ENCODE results near the gene FBP1. TPM values are rescaled to one million over a fixed set of nuclear protein-coding genes. Genes with fewer than 3 reads are reported as not detected.

Gene FBP1
- total RNA-seq, 2 donors from 2014 or later: 0.95 to 1.0 TPM

DNA sequence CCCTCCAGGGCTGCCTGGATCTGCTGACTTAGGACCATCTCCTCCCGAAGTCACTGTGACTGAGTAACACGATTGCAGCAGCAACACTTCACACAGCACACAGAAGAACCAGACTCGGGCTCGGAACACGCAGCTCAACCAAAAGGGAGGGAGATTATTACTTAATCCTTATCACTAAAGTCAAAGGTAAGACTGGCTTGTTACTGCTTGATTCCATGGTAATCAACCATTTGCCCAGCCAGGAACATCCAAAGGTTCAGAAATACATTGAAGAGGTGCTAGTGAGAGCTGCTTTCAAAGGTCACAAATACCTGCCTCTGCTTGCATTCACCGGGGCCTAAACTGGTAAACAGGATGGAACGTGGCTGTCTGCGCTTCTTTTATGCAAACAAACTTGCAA lies 7.7 kb downstream of the FBP1 start:
- Histone ChIP-seq H3K27me3 (ENCODE audit: control insufficient read depth, insufficient read depth, low read length, poor library complexity, severe bottlenecking) (peaks cover 21% of the 10 kb centered on the region), H3K4me3 (ENCODE audit: low read length) (no peak overlapping the region), H3K9ac (ENCODE audit: extremely low read depth, low read length, poor library complexity, severe bottlenecking) (no peak overlapping the region), H3K36me3 (ENCODE audit: control insufficient read depth, insufficient read depth, low read length) (no peaks in the 10 kb centered on the region), H3K27ac (ENCODE audit: low read depth, low read length) (no peak overlapping the region), H3K4me1 (ENCODE audit: control insufficient read depth, insufficient read depth, low read length) (no peaks in the 10 kb centered on the region), H3K9me3 (ENCODE audit: control insufficient read depth, low read length) (no peaks in the 10 kb centered on the region)
- Mint-ChIP-seq H3K4me1 (peaks cover 20% of the 10 kb centered on the region), H3K27me3 (ENCODE audit: insufficient read depth) (peaks cover 26% of the 10 kb centered on the region), H3K9me3 (no peaks in the 10 kb centered on the region), H3K27ac (no peak overlapping the region), H3K4me3 (no peak overlapping the region), H3K36me3 (ENCODE audit: low read depth) (no peaks in the 10 kb centered on the region)
- 82 to 83% methylated on average over 3 to 8 of the region's 8 CpGs for WGBS, 2 experiments (ENCODE audit: insufficient coverage in 1 of 2, insufficient read length in 1 of 2)
- DNase-seq: peak; percentile 47
- no peak for TF ChIP-seq CTCF (conservative IDR thresholded peaks at IDR 0.05)

- Mint-ChIP-seq H3K9me3 (no peaks in the 10 kb centered on the region), H3K27me3 (ENCODE audit: insufficient read depth) (peaks cover 18% of the 10 kb centered on the region), H3K4me3 (no peak overlapping the region), H3K4me1 (peaks cover 20% of the 10 kb centered on the region), H3K27ac (no peak overlapping the region), H3K36me3 (ENCODE audit: low read depth) (no peaks in the 10 kb centered on the region)
- no peak for DNase-seq
- no peak overlapping the region for H3K27ac ChIP-seq (ENCODE audit: low read depth, low read length)
- no peak for TF ChIP-seq CTCF (conservative IDR thresholded peaks at IDR 0.05)
- H3K27me3 ChIP-seq (ENCODE audit: control insufficient read depth, insufficient read depth, low read length, poor library complexity, severe bottlenecking): peaks cover 13% of the 10 kb centered on the region
- no peaks in the 10 kb centered on the region for H3K9me3 ChIP-seq (ENCODE audit: control insufficient read depth, low read length)
- H3K9ac ChIP-seq (ENCODE audit: extremely low read depth, low read length, poor library complexity, severe bottlenecking): no peak overlapping the region
- no peaks in the 10 kb centered on the region for H3K4me1 ChIP-seq (ENCODE audit: control insufficient read depth, insufficient read depth, low read length)
- 70 to 88% methylated on average over 3 to 5 of the region's 5 CpGs for WGBS, 2 experiments (ENCODE audit: insufficient coverage in 1 of 2, insufficient read length in 1 of 2)
- no peaks in the 10 kb centered on the region for H3K36me3 ChIP-seq (ENCODE audit: control insufficient read depth, insufficient read depth, low read length)
- no peak overlapping the region for H3K4me3 ChIP-seq (ENCODE audit: low read length)
These were observed 8.5 kb downstream of the FBP1 start for GRCh38 chr9:94630833-94631232.

DNA sequence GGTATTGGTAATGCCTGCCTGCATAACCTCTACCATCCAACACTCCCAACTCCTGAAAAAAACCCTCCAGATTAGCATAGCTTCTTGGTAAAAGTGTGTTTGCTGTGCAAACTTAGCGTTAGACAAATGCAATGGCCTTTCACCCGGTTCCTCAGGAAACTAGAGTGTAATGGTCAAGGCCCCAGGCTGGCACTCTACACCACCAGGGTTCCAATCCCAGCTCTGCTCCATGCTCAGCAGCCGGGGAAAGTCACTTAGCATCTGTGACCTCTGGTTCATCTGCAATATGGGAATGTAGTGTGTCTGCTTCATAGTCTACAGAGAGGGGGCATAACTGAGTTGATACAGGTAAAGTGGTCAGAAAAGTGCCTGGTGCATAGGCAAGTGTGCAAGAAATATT lies 9.0 kb downstream of the FBP1 start:
- no peak overlapping the region for H3K27ac Mint-ChIP-seq
- H3K4me1 Mint-ChIP-seq: peaks cover 20% of the 10 kb centered on the region
- WGBS, 2 experiments (ENCODE audit: insufficient coverage in 1 of 2, insufficient read length in 1 of 2): 93% methylated on average over 3 of the region's 3 CpGs; no CpG with 5 or more reads in 1 of the 2 experiments

More for the DNA sequence above, 9.0 kb downstream of the FBP1 start:
- no peak overlapping the region for H3K4me3 ChIP-seq (ENCODE audit: low read length)
- no peak for TF ChIP-seq CTCF (conservative IDR thresholded peaks at IDR 0.05)
- Mint-ChIP-seq H3K9me3 (no peaks in the 10 kb centered on the region), H3K27me3 (ENCODE audit: insufficient read depth) (peaks cover 15% of the 10 kb centered on the region), H3K36me3 (ENCODE audit: low read depth) (no peaks in the 10 kb centered on the region), H3K4me3 (no peak overlapping the region)
- H3K9me3 ChIP-seq (ENCODE audit: control insufficient read depth, low read length): no peaks in the 10 kb centered on the region
- no peak overlapping the region for H3K27ac ChIP-seq (ENCODE audit: low read depth, low read length)
- H3K27me3 ChIP-seq (ENCODE audit: control insufficient read depth, insufficient read depth, low read length, poor library complexity, severe bottlenecking): peaks cover 7% of the 10 kb centered on the region
- H3K9ac ChIP-seq (ENCODE audit: extremely low read depth, low read length, poor library complexity, severe bottlenecking): no peak overlapping the region
- H3K36me3 ChIP-seq (ENCODE audit: control insufficient read depth, insufficient read depth, low read length): no peaks in the 10 kb centered on the region
- peak; percentile 52 for DNase-seq
- no peaks in the 10 kb centered on the region for H3K4me1 ChIP-seq (ENCODE audit: control insufficient read depth, insufficient read depth, low read length)
